ENCODE measurements around the gene FAM193A.

Gene FAM193A

DNA sequence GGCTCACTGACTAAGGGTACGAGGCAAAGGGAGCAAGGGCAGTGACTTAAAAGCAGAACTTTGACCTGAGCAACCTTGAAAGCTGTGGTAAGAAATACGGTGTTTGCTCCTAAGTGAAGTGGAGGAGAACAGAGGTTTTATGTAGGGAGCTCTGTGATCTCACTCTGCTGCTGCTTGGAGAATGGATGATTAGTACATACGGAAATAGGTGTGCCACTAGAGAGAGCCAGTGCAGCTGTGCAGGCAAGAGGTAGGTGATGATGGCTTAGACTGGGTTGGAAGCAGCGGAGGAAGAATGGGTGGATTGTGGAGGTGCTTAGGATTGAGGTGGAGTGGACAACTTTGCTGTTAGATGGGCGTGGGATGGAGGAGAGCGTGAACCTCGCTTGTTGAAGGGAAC, 85.0 kb downstream of the FAM193A start:
- ChIA-PET POLR2A (ENCODE audit: low non-redundant PET) (no interaction called here), CTCF (interaction anchor here (0.7 kb wide), 1 partner anchor 402 kb away, joined by 5 read pairs; no protein-coding TSS in a partner anchor)
- TF ChIP-seq, protein P1, sequence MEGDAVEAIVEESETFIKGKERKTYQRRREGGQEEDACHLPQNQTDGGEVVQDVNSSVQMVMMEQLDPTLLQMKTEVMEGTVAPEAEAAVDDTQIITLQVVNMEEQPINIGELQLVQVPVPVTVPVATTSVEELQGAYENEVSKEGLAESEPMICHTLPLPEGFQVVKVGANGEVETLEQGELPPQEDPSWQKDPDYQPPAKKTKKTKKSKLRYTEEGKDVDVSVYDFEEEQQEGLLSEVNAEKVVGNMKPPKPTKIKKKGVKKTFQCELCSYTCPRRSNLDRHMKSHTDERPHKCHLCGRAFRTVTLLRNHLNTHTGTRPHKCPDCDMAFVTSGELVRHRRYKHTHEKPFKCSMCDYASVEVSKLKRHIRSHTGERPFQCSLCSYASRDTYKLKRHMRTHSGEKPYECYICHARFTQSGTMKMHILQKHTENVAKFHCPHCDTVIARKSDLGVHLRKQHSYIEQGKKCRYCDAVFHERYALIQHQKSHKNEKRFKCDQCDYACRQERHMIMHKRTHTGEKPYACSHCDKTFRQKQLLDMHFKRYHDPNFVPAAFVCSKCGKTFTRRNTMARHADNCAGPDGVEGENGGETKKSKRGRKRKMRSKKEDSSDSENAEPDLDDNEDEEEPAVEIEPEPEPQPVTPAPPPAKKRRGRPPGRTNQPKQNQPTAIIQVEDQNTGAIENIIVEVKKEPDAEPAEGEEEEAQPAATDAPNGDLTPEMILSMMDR (conservative IDR thresholded peaks at IDR 0.05; ENCODE audit: low read depth) = no peak
- H3K27ac ChIP-seq = no peak overlapping the region
- no peak for DNase-seq (ENCODE audit: low spot score)

GRCh38 chr4:2623442-2623841, 87.0 kb downstream of the FAM193A start:
- TF ChIP-seq, protein P1 (conservative IDR thresholded peaks at IDR 0.05; ENCODE audit: low read depth) = no peak
- ChIA-PET POLR2A (ENCODE audit: low non-redundant PET) (no interaction called here), CTCF (no interaction called here)
- no peak for DNase-seq (ENCODE audit: low spot score)
- H3K27ac ChIP-seq = peak overlapping the region; percentile 48

DNA sequence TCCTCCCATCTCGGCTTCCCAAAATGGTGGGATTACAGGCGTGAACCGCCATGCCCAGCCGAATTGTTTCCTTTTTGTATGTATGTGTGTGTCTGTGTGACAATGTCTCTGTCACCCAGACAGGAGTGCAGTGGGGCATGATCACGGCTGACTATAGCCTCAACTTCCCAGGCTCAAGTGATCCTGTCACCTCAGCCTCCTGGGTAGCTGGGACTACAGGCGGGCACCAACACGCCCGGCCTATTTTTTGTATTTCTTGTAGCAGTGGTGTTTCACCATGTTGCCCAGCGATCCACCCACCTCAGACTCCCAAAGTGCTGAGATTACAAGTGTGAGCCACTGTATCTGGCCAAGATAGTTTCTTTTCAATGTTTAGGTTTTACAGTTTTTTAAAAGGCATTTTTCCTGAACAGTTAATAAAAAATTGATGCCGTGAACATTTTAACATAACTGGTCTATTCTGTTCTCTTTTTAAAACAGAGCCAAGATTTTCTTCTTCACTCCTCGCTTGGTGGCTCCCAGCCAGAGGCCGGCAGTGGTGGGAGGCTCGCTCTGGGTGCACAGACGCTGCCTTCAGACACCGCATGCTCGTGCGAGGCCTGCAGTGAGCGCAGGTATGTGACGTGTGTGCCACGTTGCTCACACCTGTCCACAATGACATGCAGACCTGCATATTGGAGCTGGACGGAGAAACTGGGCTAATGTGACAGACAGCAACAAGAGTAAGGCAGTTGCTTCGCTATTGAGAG, 88.5 kb downstream of the FAM193A start:
- ChIA-PET POLR2A (ENCODE audit: low non-redundant PET) (no interaction called here), CTCF (interaction anchor here (0.6 kb wide), 1 partner anchor 895 kb away, joined by 3 read pairs; no protein-coding TSS in a partner anchor)
- DNase-seq (ENCODE audit: low spot score) = no peak
- TF ChIP-seq, protein P1 (conservative IDR thresholded peaks at IDR 0.05; ENCODE audit: low read depth) = no peak
- peak overlapping the region; percentile 48 for H3K27ac ChIP-seq

DNA sequence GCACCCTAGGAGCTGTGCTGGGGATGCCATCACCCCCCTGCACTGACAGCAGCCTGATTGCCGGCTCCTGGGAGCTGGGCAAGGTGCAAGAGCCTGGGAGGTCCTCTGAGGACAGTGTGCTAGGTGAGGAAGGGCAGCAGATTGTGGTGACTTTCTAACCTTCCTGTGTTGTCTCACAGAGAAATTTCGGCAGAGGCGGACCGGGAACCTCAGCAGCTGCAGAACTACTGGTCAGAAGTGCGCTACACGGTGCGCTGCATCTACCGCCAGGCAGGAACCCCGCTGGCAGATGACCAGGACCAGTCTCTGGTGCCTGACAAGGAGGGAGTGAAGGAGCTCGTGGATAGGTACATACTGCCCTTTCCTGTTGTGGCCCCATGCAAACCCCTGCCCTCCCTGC, 89.8 kb downstream of the FAM193A start:
- ChIA-PET POLR2A (ENCODE audit: low non-redundant PET) (no interaction called here), CTCF (no interaction called here)
- TF ChIP-seq, protein P1 (conservative IDR thresholded peaks at IDR 0.05; ENCODE audit: low read depth) = no peak
- H3K27ac ChIP-seq = peak overlapping the region; percentile 37
- DNase-seq (ENCODE audit: low spot score) = no peak

DNA sequence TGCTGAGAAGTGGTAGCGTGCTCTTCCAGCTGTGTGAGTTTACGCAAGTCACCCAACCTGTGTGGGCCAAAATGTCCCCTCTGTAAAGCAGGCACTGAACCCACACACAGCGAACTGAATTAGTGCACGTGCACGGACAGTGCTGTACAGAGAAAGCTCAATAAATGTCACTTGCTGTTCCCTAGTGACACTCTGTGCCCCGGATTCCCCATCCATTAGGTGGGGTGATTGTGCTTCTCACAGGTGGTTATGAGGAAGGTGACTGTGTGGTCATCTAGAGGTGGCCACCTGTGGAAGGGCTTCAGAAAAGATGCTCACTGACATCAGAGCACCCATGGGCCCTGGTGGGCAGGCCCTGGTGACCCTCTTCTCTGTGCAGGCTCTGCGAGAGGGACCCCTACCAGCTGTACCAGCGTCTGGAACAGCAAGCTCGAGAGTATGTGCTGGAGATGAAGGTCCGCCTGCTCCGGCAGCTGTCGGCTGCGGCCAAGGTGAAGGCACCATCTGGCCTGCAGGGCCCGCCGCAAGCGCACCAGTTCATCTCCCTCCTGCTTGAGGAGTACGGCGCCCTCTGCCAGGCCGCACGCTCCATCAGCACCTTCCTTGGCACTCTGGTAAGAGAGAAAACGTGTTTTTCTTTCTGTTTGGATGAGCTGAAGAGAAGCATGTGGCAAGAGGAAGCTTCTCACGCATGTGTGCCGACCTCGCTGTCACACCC, 94.3 kb downstream of the FAM193A start:
- no peak for DNase-seq (ENCODE audit: low spot score)
- ChIA-PET CTCF (no interaction called here), POLR2A (ENCODE audit: low non-redundant PET) (no interaction called here)
- TF ChIP-seq, protein P1 (conservative IDR thresholded peaks at IDR 0.05; ENCODE audit: low read depth) = no peak
- H3K27ac ChIP-seq = no peak overlapping the region

DNA sequence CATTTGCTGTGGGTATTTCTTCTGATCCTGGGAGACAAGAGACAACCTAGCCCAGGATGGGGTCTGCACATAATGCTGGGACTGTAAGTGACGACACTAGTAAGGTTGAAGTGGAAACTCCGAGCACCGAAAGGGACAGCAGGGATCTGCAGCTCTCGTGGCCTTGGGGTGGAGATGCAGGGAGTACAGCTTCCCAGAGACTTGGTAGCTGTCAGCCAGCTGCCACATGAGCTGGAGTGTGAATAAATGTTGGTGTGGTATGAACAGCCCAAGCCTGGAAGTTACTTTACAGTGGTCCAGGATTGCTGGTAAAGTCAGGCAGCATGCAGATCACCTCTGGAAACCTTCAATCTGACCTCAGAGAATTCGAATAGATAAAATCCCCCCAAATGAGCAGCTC, 97.6 kb downstream of the FAM193A start:
- no peak overlapping the region for H3K27ac ChIP-seq
- TF ChIP-seq, protein P1 (conservative IDR thresholded peaks at IDR 0.05; ENCODE audit: low read depth) = no peak
- POLR2A ChIA-PET (ENCODE audit: low non-redundant PET) = no interaction called here
- CTCF ChIA-PET = no interaction called here
- DNase-seq (ENCODE audit: low spot score) = no peak
